GM18508 (cell line): ENCODE measurements around the gene CCDC83.
"Not testable (repeated sequence)": the region's sequence is repeated elsewhere in the genome, so short reads cannot be mapped to it uniquely, and the experiment has no call there.

Experiments used
- ATAC-seq: cut with Tn5 transposase; IDR thresholded peaks from one replicate; pipeline ENCODE4 v1.9.1; 2021; ENCODE audit warnings: moderate number of reproducible peaks; ENCODE audit not compliant: insufficient read depth, unreplicated experiment

The CCDC83 gene

GRCh38 chr11:85934596-85935169 lies 79.5 kb downstream of the CCDC83 start:
- no peak for ATAC-seq

DNA sequence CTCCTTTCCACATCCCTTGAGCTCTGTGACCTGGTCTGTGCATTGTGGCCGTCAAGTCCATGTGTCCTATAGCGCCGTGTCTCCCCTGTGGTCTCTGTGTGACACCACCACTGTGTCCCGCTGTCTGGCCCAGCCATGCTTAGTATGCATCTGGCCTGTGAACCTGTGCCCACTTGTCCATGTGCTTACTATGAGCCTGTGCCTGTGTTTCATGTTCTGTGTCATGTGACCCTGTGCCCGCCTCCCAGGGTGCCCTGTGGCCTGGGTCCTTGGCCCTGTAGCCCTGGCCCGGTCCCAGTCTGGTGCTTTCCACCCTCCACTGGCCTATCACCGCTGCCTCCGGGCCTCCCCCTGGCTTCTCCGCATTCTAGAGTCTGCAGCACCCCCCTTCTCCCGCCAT lies 80.6 kb downstream of the CCDC83 start:
- no peak for ATAC-seq

- no peak for ATAC-seq
These were observed 82.7 kb downstream of the CCDC83 start for GRCh38 chr11:85937835-85938234.

DNA sequence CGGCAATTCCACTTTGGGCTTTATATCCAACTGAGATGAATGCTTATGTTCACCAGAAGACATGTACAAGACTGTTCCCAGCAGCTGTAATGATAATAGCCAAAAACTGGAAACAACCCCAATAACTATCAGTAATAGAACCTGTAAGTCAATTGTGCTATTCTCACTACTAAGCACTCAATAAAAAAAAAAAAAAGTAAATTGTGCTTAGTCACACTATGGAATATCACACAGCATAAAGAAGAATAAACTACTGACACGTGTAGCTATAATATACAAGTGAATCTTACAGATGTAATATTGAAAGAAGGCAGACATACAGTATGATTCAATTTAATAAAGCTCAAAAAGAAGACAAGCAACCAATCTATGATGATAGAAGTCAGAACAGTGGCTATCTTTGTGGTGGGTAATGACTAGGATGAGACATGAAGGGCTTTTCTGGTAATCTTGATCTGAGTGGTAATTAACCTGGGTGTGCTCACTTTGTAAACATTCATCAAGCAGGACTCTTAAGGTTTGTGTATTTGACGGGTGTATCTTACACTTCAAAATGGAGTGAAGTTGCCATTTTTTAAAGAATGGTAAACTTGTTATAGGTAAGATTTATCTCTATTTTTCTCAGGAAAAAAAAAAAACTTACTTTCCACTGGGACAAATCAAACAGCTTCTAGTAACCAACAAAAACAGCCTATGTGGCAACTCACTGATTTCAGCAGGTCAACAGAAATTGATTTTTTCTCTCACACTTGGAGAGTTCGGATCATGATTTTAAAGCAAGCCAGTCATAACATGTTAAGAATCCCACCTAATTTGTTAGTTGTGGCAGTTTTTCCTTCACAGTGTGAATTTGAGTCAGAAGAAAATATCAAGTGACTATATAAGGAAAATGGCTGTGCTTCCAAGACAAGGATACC lies 84.2 kb downstream of the CCDC83 start:
- ATAC-seq = no peak

- ATAC-seq = no peak
These were observed 86.3 kb downstream of the CCDC83 start for GRCh38 chr11:85941380-85941973.

DNA sequence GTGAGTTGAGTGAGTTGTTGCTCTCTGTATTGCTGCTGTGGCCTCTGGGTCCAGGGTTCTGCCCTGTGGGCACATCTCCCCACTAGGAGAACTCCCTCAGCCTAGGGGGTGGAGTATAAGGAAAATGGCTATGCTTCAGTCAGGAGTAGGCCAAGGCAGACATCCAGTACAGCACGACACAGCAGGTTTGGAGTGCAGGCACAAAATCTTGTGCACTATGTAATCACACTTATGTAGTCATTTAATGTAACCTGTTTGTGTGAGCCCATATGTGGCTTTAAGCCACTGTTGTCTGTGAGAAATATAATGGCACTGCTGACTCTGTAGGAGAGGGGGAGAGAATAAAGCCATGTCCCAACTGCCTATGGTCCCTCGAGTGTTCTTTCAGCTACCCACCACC lies 90.1 kb downstream of the CCDC83 start:
- ATAC-seq = no peak

GRCh38 chr11:85945788-85946187 lies 90.6 kb downstream of the CCDC83 start:
- no peak for ATAC-seq

GRCh38 chr11:85946221-85946620 lies 91.0 kb downstream of the CCDC83 start:
- ATAC-seq = no peak

- no peak for ATAC-seq
These were observed 92.5 kb downstream of the CCDC83 start for GRCh38 chr11:85947431-85948272.

GRCh38 chr11:85948884-85949283 lies 93.7 kb downstream of the CCDC83 start:
- no peak for ATAC-seq

DNA sequence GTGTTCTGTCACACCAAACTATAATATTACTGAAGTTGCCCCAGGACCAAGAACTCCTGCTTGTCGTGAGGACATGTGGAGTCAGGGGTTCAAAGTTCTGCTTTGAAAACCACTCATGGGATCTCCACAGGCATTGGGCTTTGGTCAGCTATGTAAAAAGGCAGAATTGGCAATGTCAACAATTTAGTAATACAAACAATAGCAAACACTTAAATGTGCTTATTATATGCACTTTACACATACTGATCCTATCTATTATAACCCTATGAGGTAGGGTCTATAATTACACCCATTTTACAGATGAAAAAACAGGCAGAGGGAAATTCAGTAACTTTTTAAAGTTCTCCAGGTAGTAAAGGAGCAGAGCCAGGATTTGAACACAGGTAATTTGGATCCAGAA lies 94.6 kb downstream of the CCDC83 start:
- no peak for ATAC-seq

DNA sequence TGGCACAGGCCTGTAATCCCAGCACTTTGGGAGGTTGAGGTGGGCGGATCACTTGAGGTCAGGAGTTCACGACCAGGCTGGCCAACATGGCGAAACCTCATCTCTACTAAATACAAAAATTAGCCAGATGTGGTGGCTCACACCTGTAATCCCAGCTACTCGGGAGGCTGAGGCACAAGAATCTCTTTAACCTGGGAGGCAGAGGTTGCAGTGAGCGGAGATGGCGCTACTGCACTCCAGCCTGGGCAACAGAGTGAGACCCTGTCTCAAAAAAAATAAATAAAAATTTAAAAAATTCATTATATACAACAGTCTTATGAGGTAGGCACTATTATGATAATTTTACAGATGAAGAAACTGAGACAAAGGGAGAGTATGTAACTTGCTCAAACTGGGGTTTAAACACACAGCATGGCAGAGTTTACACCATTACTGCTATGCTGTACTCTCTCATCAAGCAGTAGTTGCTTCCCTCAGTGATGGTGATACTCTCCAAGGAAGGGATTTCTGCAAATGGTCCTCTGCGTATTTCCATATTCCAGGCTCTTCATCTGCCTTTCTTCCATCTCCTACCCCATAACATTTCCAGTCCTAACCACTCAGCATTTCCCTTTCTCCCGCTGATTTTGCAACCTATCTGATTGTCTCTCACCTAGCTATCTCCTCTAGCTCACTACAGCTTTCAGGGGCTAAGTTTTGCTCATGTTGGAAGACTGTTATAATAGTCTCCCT lies 95.3 kb downstream of the CCDC83 start:
- ATAC-seq = no peak

DNA sequence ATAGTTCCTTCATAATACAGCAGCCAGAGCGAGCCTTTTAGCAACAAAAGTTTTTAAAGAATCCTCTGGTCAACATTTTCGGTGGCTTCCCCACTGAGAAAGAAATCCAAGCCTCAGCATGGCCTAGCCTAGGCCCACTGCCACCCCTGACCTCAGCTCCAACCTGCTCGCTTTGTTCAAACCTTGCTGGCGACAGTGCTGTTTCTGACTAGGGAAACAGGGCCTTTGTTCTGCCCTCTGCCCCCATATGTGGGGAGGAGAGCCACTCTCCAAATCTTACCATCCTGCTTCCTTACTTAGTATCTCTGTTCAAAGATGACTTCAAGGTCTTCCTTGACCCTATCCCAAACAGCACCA lies 95.8 kb downstream of the CCDC83 start:
- ATAC-seq = no peak

DNA sequence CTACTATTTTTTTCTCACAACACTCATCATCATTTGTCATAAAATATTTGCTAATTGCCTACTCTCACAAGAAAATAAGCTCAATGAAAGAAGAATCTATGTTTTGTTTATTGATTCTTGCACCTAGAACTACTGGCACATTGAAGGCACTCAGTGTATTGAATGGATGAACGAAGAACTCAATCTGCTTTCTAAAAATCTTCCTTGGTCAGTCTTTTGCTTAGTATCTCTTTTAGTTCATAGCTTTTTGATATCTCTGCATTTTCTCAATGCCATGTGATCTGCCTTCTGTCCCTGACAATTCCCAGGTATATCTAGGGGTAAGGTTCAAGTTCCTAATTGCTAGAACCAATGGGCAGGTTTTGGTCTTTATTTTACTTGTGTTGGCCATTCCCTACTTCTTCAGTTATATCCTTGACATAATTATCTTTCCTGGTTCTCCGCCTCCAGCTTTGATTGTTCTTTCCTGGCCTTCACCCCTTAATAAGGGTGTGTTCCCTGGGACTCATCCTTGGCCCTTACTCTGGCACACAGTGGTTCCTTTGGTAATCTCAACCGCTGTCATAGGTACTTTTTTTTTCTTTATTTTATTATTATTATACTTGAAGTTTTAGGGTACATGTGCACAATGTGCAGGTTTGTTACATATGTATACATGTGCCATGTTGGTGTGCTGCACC lies 96.4 kb downstream of the CCDC83 start:
- ATAC-seq = no peak

DNA sequence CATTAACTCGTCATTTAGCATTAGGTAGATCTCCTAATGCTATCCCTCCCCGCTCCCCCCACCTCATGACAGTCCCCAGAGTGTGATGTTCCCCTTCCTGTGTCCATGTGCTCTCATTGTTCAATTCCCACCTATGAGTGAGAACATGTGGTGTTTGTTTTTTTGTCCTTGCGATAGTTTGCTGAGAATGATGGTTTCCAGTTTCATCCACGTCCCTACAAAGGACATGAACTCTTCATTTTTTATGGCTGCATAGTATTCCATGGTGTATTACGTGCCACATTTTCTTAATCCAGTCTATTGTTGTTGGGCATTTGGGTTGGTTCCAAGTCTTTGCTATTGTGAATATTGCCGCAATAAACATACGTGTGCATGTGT lies 96.9 kb downstream of the CCDC83 start:
- not testable (repeated sequence) for ATAC-seq

GRCh38 chr11:85953491-85954143 lies 98.4 kb downstream of the CCDC83 start:
- no peak for ATAC-seq

DNA sequence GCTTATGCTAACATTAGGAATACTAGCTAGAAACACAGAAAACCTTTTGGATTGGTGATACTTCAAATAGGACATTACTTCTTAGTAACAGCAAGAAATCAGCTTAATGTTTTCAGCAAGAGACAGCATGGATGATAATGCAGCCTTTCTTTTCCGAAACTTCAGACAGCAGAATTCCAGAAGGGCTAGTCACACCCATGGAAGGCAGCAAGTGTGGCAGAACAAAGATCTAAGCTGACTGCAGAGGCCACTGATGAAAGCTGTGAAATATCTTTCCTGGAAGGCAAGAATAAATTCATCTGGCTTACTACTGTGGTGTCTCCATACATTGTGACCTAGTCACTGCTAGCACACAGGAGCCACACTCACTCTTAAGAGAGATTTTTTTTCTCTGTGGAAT lies 100.3 kb downstream of the CCDC83 start:
- ATAC-seq = no peak

- ATAC-seq = no peak
These were observed 105.5 kb downstream of the CCDC83 start for GRCh38 chr11:85960678-85961077.

- ATAC-seq = no peak
These were observed 105.9 kb downstream of the CCDC83 start for GRCh38 chr11:85961130-85961529.
